Epithelial cell of prostate (primary cell): ENCODE data around the gene ZNF512B.
A peak's percentile ranks its signal among the peaks of the same experiment; 100 is the strongest.

Experiments
- DNase-seq: peaks from one replicate; pipeline ENCODE4 v3.0.0-alpha.2; 2011; ENCODE audit warnings: low read depth, low spot score
- H3K27ac ChIP-seq: fragments of 450-650 bp; 2 replicates; pipeline ENCODE4 v1.5.1; 2017; ENCODE audit warnings: mild to moderate bottlenecking

The ZNF512B gene

DNA sequence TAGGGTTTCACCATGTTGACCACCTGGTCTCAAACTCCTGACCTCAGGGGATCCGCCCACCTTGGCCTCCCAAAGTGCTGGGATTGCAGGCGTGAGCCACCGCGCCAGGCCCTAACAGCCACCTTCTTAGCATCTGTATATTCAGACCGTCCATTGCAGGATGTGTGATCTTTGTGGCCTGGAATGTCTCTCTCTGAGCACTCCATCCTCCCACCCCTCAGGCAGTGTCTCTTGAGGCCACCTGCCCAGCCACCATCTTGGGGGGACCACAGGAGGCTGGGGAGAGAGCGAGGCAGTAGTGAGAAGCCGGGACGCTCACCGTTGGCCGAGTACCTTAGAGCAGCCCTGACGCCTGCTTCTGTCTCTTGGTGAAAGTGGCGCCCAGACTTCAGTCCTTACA, 56.0 kb downstream of the ZNF512B start:
- peak overlapping the region; percentile 99 for H3K27ac ChIP-seq
- no peak for DNase-seq

DNA sequence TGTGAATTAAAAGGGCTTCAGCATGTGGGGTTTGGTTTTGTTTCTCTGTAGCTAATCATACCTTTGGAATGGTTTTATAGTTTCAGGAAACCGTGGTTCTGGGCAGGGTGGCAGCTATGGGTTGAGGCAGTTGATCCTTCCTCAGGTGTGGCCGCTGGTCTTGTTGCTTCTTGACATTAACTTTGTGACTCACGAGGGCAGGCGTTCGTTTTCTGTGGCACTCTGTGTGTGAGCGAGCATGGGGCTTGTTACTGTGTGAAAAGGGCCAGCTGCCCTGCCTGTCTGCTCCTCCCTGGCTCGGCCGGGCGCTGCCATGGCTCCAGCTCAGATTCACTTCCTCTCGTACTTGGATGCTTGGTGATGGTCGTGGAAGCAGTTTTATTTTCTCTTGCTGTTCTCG, 58.6 kb downstream of the ZNF512B start:
- H3K27ac ChIP-seq: peak overlapping the region; percentile 99
- DNase-seq: peak; percentile 95

DNA sequence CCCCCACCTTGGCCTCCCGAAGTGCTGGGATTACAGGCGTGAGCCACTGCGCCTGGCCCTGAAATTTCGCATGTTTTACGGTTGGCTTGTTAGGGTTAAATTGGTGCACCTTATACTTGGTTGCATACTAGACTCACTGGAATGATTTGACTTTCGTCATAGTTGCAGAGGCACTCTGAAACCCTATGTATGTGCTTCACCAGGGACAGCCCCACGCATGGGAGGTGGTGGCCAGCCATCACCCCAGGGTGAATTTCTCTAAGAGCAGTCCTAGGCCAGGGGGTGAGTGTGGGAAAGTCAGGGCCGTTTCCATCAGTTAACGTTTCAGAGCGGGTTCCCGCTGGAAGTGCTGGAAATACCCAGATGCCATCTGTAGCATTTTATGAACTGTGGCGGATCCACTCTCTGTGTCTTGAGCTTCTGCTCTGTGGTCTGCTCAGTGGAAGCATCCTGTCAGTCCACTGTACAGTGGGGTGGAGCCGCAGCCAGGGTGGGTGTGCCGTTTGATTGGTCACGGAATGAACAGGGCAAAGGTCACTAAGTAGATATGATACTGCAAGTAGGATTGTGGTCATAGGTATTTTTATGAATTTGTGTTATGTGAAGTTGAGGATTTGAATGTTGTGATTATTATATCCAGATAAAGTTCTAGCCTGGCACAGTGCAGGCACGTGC, 61.6 kb downstream of the ZNF512B start:
- DNase-seq: no peak
- H3K27ac ChIP-seq: peak overlapping the region; percentile 99
